Measurements from ENCODE around the gene NSUN6. TPM values are rescaled to one million over a fixed set of nuclear protein-coding genes. Genes with fewer than 3 reads are reported as not detected.

Gene NSUN6
- total and polyA plus RNA-seq, 10 of the 15 experiments (the other 5 are each of a cell fraction or from before 2014, with no cell fraction given): 10.2 to 25.0 (median 15.6) TPM

DNA sequence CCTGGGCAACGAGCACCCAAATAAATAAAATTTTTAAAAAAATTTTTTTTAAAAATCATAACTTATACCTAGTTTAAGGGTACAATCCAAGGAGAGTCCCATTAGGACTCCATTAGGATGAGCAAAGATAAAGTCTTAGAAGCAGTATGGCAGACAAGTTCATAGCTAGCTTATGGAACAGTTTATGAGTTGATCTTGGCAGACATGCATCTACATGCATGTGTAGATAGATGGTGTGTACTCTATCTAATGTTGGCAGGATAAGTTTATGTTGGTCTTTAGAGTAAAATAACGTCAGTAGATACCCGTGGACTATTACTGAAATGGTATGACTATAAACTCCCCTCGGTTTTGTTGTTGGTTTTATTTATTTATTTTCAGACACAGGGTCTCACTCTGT, 40.2 kb downstream of the NSUN6 start:
- ChIA-PET CTCF (no interaction called here), POLR2A (no interaction called here), SMC1A (ENCODE audit: uncharacterized antibody, unreplicated experiment) (no interaction called here), RAD21 (ENCODE audit: unreplicated experiment) (no interaction called here)
- no peak for TF ChIP-seq EP300 (IDR thresholded peaks at IDR 0.05; ENCODE audit: borderline replicate concordance in 1 of 2, control insufficient read depth in 1 of 2, low read depth in 2 of 2, low read length in 2 of 2)
- TF ChIP-seq GATAD2B (conservative IDR thresholded peaks at IDR 0.05; ENCODE audit: low read depth): no peak
- no peak for TF ChIP-seq KAT2A (conservative IDR thresholded peaks at IDR 0.05; ENCODE audit: control insufficient read depth, low read depth, low read length)
- TF ChIP-seq SIN3A (IDR thresholded peaks at IDR 0.05; ENCODE audit: low read depth, low read length): no peak
- intact Hi-C loops (cut with micrococcal nuclease; ENCODE audit: unreplicated experiment): no loop called here
- Histone ChIP-seq H3K79me2 (ENCODE audit: control insufficient read depth, insufficient read depth, low read length) (no peaks in the 10 kb centered on the region), H3K4me3 (no peak overlapping the region), H3K36me3 (ENCODE audit: control insufficient read depth in 2 of 2, insufficient read depth in 2 of 2, low read length in 1 of 2) (peaks cover 2 to 5% of the 10 kb centered on the region in 2 experiments; a peak in 2 of 4 replicates), H3K27me3 (replicated peaks in 1 of 2; ENCODE audit: control insufficient read depth in 2 of 2, insufficient read depth in 2 of 2, low read length in 1 of 2) (no peaks in the 10 kb centered on the region), H3K27ac (ENCODE audit: control insufficient read depth, insufficient read depth) (no peak overlapping the region), H3K9ac (ENCODE audit: control insufficient read depth, insufficient read depth, low read length) (no peak overlapping the region), H3K9me3 (replicated peaks; ENCODE audit: control insufficient read depth, insufficient read depth, low read length) (no peaks in the 10 kb centered on the region), H2AFZ (ENCODE audit: control insufficient read depth, low read depth, low read length) (no peak overlapping the region), H4K20me1 (ENCODE audit: control insufficient read depth, insufficient read depth) (no peaks in the 10 kb centered on the region), H3K4me1 (ENCODE audit: control insufficient read depth, insufficient read depth, low read length) (peaks cover 5% of the 10 kb centered on the region; the same call in 1 of the 2 replicates), H3K4me2 (ENCODE audit: control insufficient read depth, insufficient read depth) (no peak overlapping the region)
- no peak for ATAC-seq
- no peak for FAIRE-seq
- no TSS peak for BruUV-seq (replicated peaks)
- in situ Hi-C loops (cut with MboI): no loop called here
- no peak for DNase-seq (ENCODE audit: low read depth, low spot score)
- WGBS (ENCODE audit: insufficient coverage, insufficient replicate concordance, low lambda C conversion rate, missing lambda C conversion rate): 98% methylated on average over 4 of the region's 4 CpGs

DNA sequence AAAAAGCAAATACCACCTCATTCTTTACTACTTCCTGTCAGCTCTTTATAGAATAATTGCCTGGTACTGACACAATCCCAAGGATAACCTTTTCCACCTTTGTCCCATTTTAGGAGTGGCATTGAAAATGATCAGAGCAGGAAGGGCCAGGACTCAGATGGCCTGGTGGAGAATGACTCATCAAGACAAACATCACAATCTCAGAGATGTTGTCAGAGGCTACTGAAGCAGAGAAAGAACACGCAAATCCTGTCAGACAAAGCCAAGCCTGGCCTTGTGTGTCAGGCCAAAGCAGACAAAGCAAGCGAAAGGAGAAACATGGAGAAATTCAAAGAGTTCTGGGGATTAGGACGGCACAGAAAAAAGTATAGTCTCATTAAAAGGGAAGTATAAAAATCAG, 40.9 kb downstream of the NSUN6 start:
- 89% methylated on average over 3 of the region's 3 CpGs for WGBS (ENCODE audit: insufficient coverage, insufficient replicate concordance, low lambda C conversion rate, missing lambda C conversion rate)
- in situ Hi-C loops (cut with MboI): no loop called here
- no peak for ATAC-seq

More for the DNA sequence above, 40.9 kb downstream of the NSUN6 start:
- Histone ChIP-seq H2AFZ (ENCODE audit: control insufficient read depth, low read depth, low read length) (no peak overlapping the region), H3K4me2 (ENCODE audit: control insufficient read depth, insufficient read depth) (no peak overlapping the region), H3K4me3 (no peak overlapping the region), H3K36me3 (ENCODE audit: control insufficient read depth in 2 of 2, insufficient read depth in 2 of 2, low read length in 1 of 2) (peaks cover 2 to 5% of the 10 kb centered on the region in 2 experiments; a peak in 2 of 4 replicates), H3K27me3 (replicated peaks in 1 of 2; ENCODE audit: control insufficient read depth in 2 of 2, insufficient read depth in 2 of 2, low read length in 1 of 2) (no peaks in the 10 kb centered on the region), H3K9me3 (replicated peaks; ENCODE audit: control insufficient read depth, insufficient read depth, low read length) (no peaks in the 10 kb centered on the region), H3K79me2 (ENCODE audit: control insufficient read depth, insufficient read depth, low read length) (no peaks in the 10 kb centered on the region), H4K20me1 (ENCODE audit: control insufficient read depth, insufficient read depth) (no peaks in the 10 kb centered on the region), H3K27ac (ENCODE audit: control insufficient read depth, insufficient read depth) (no peak overlapping the region), H3K4me1 (ENCODE audit: control insufficient read depth, insufficient read depth, low read length) (peaks cover 5% of the 10 kb centered on the region; the same call in 1 of the 2 replicates), H3K9ac (ENCODE audit: control insufficient read depth, insufficient read depth, low read length) (no peak overlapping the region)
- no TSS peak for BruUV-seq (replicated peaks)
- DNase-seq (ENCODE audit: low read depth, low spot score) (no peak), FAIRE-seq (no peak)
- ChIA-PET RAD21 (ENCODE audit: unreplicated experiment) (no interaction called here), POLR2A (no interaction called here), CTCF (no interaction called here), SMC1A (ENCODE audit: uncharacterized antibody, unreplicated experiment) (no interaction called here)
- intact Hi-C loops (cut with micrococcal nuclease; ENCODE audit: unreplicated experiment): no loop called here
- TF ChIP-seq SP1 (IDR thresholded peaks at IDR 0.05; ENCODE audit: low read depth, low read length) (no peak), CHD2 (IDR thresholded peaks at IDR 0.05; ENCODE audit: borderline replicate concordance, low read depth, low read length) (no peak)
- TF ChIP-seq, protein P1, sequence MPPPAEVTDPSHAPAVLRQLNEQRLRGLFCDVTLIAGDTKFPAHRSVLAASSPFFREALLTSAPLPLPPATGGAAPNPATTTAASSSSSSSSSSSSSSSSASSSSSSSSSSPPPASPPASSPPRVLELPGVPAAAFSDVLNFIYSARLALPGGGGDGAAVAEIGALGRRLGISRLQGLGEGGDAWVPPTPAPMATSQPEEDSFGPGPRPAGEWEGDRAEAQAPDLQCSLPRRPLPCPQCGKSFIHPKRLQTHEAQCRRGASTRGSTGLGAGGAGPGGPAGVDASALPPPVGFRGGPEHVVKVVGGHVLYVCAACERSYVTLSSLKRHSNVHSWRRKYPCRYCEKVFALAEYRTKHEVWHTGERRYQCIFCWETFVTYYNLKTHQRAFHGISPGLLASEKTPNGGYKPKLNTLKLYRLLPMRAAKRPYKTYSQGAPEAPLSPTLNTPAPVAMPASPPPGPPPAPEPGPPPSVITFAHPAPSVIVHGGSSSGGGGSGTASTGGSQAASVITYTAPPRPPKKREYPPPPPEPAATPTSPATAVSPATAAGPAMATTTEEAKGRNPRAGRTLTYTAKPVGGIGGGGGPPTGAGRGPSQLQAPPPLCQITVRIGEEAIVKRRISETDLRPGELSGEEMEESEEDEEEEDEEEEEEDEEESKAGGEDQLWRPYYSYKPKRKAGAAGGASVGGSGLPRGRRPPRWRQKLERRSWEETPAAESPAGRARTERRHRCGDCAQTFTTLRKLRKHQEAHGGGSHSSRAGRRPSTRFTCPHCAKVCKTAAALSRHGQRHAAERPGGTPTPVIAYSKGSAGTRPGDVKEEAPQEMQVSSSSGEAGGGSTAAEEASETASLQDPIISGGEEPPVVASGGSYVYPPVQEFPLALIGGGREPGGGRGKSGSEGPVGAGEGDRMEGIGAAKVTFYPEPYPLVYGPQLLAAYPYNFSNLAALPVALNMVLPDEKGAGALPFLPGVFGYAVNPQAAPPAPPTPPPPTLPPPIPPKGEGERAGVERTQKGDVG (CRISPR knock-in tag; IDR thresholded peaks at IDR 0.05): no peak

Measured in GM12878 (cell line).